GM12874 (cell line): ENCODE measurements around the gene DPYSL5.

Source experiments
- TF ChIP-seq, protein P1 (sequence below): IDR thresholded peaks from 2 replicates; pipeline ENCODE4 v1.5.1; 2011; ENCODE audit warnings: low read depth, mild to moderate bottlenecking, control low read depth, low read length, moderate library complexity; ENCODE audit not compliant: insufficient read depth

Gene DPYSL5

DNA sequence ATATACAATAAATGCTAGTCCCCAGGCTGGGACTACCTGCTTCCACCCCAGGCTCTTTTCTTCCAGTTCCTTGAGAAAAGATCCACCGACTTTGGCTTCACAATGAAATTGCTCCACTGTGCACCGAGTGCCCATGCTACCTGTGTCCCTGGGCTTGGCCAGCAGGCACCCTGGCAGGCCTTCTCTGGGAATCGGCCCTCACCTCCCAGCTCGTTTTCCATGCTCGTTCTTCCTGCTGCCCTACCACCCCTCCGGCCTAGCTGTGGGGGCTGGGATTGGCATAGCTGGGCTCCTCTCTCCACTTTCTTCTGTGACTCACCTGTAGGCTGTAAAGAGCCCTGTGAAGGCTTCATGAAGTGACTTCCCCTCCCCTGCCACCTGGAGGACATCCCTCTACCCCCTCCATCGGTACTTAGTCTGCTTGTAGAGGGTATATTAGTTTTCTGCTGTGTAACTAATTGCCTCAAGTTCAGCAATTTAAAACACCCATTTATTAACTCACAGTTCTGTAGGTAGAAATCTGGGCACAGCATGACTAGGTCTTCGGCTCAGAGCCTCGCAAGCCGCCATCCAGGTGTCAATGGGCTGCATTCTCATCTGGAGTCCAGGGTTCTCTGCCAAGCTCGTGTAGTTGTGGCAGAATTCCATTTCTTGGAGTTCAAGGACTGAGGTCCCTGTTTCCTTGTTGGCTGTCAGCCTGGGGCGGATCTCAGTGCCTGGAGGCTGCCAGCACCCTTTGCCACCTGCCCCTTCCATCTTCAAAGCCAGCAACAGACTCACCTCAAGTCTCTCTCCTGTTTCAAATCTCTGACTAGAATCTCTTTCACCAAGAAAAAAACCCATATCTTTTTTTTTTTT is 57.6 kb downstream of the DPYSL5 start:
- TF ChIP-seq, protein P1, sequence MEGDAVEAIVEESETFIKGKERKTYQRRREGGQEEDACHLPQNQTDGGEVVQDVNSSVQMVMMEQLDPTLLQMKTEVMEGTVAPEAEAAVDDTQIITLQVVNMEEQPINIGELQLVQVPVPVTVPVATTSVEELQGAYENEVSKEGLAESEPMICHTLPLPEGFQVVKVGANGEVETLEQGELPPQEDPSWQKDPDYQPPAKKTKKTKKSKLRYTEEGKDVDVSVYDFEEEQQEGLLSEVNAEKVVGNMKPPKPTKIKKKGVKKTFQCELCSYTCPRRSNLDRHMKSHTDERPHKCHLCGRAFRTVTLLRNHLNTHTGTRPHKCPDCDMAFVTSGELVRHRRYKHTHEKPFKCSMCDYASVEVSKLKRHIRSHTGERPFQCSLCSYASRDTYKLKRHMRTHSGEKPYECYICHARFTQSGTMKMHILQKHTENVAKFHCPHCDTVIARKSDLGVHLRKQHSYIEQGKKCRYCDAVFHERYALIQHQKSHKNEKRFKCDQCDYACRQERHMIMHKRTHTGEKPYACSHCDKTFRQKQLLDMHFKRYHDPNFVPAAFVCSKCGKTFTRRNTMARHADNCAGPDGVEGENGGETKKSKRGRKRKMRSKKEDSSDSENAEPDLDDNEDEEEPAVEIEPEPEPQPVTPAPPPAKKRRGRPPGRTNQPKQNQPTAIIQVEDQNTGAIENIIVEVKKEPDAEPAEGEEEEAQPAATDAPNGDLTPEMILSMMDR = no peak

DNA sequence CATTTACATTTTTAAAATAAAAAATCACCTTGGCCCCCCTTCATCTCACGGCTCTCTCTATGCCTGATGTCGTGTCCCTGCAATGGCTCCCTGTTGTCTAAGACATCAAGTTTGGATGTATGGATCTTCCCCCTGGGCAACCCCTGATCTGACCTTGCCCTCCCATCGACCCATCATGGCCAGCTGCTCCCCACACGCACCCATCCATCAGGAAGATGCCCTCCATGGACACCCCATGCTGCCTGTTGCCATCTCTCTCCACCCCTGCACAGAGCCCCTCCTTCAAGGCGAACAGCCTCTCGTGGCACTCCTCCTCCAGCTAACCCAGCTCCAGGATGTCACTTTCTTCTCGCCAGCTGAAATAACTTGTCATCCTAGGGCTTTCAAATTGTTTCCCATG is 59.5 kb downstream of the DPYSL5 start:
- TF ChIP-seq, protein P1 = no peak

DNA sequence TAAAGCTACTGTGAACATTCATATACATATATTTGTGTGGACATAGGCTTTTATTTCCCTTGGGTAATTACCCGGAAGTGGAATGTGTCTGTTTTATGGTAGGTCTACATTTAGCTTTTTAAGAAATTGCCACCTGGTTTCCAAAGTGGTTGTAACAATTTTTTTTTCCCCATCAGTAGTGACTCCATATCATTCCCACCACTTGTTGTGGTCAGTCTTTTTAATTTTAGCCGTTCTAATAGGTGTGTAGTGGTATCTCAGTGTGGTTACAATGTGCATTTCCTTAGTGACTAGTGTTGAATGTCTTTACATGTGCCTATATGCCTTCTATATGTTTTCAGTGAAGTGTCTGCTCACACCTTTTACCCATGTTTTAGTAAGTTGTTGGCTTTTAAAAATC is 62.2 kb downstream of the DPYSL5 start:
- TF ChIP-seq, protein P1 = no peak

DNA sequence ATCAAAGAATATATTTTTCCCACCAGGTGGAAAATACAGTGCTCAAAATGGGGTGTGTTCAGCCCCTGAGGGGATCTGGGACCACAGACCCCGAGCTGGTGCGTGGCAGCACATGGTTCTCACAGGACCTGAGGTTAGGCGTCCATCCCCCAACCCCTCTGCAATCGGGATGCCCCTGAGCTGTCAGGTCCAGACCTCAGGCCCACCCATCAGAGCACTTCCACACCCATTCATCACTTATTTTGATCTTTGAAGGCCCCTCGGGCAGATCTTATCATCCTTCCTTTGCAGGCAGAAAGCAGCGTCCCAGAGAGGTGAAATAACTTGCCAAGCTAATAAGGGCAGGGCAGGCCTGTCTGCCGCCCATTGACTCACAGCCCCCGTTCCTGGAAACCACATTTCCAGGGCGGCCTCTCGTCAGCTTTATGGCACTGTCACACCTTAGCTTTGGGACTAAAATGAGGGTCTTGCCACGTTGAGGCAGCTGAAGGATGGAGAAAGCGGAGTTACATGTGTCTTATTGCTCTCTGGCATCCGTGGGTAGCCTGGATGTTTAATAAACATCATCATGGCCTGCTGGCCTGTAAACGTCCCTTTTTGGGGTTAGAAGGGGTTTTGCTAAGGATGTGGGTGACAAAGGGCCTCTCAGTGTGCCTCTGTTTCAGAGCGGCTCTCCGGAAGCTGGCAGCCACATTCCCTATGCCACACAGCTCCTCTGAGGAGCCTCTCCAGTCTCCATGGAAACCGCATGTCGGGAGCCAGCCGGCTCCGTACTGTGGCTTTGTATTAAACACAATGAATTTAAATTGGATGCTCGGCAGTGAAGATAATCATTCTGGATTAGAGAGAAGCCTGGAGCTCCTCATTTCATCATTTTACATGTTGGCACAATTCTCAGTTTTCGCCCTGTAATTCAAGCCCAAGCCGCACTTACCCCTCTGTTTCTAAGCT is 64.3 kb downstream of the DPYSL5 start:
- TF ChIP-seq, protein P1 = no peak

DNA sequence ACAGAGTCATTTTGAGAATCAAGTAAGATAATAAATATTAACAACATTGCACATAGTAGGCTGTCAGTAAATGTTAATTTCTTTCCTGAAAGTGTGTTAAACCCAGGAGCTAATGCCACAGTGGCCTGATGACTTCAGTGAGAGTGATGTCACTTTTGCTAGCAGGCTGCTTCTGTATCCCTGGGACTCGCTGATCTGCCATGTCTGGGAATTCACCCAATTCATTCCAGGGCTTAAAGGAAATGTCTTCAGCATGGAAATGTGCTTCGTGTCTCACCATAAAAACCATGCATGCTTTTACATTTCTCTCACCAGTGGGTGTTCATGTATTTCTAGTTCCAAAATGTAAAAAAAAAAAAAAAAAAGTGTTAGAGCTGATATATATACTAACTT is 65.7 kb downstream of the DPYSL5 start:
- TF ChIP-seq, protein P1 = no peak

DNA sequence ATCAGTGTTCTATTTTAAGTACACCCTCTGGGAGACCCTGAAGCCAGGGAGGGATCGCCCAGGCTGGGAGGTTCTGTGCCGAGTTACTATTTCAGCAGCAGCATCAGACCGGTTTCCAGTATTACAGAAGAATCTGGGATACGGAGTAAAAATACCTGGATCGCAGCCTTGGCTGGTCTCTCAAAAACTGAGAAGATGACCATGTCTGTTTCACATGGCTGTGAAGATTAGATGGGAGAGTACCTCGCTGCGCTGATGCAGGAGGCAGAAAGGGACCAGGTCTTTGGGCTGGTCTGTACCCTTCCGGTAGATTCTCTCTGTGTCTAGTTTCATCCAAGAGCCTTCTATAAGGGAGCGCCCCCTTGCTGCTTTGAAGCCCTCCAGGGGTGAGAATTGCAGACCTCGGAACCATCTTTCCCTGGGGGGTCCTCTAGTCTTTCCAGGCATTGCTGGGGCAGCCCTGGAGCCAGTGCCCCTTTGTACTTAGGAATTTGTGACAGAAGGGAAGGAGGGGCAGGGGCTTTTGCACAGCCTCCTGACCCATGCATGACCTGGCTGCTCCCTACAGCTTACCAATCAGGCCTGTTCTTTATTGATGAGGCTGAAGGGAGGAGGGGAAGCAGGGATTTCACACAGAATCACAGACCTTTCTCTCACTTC is 66.2 kb downstream of the DPYSL5 start:
- TF ChIP-seq, protein P1 = no peak
